ENCODE results near the gene OR5B12. TPM values are rescaled to one million over a fixed set of nuclear protein-coding genes. Genes with fewer than 3 reads are reported as not detected.

OR5B12 gene
- total and polyA plus RNA-seq, 12 donors, result not detected

DNA sequence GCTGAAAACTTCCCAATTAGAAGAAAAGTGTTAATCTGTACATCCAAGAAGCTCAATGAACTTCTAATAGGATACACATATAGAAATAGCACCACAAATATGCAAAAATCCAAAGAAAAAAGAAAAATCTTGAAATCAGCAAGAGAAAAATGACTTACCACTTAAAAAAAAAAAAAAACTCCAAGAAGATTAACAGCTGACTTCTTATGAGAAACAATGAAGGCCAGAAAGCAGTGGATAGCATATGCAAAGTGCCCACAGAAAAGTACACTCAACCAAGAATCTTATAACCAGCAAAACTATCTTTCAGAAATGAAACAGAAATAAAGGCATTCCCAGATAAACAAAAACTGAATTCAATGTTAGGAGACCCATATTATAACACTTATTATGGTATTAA lies 29.9 kb upstream of the OR5B12 start:
- ATAC-seq (no peak), DNase-seq (no peak)
- no peaks in the 10 kb centered on the region for H3K36me3 ChIP-seq
- no peak overlapping the region for H3K27ac ChIP-seq
- intact Hi-C loops (cut with DNase I), result no loop called here
- no peak overlapping the region for H3K4me3 ChIP-seq
- H3K4me1 ChIP-seq, result no peaks in the 10 kb centered on the region
- H3K27me3 ChIP-seq, result no peaks in the 10 kb centered on the region
- TF ChIP-seq, protein P1, sequence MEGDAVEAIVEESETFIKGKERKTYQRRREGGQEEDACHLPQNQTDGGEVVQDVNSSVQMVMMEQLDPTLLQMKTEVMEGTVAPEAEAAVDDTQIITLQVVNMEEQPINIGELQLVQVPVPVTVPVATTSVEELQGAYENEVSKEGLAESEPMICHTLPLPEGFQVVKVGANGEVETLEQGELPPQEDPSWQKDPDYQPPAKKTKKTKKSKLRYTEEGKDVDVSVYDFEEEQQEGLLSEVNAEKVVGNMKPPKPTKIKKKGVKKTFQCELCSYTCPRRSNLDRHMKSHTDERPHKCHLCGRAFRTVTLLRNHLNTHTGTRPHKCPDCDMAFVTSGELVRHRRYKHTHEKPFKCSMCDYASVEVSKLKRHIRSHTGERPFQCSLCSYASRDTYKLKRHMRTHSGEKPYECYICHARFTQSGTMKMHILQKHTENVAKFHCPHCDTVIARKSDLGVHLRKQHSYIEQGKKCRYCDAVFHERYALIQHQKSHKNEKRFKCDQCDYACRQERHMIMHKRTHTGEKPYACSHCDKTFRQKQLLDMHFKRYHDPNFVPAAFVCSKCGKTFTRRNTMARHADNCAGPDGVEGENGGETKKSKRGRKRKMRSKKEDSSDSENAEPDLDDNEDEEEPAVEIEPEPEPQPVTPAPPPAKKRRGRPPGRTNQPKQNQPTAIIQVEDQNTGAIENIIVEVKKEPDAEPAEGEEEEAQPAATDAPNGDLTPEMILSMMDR (IDR thresholded peaks at IDR 0.05), result no peak
- peaks cover 0 to 39% (median 22%) of the 10 kb centered on the region in 11 donors for H3K9me3 ChIP-seq

DNA sequence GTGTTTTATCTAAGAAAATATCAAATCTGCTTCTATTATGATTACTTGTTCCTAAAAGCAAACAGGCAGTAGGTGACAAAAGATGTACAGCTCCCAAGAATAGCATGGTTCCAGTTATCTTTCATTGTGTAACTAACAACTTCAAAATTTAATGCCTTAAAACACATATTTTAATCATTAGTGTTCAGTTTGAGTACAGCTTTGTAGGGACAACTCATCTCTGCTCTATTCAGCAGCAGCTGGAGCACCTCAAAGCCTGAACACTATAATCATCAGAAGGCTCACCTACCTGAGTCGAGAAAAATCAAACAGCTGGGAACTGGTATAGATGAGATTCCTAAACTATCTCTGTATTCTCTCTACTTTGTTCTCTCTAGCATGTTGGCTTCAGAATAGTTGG lies 24.3 kb upstream of the OR5B12 start:
- intact Hi-C loops (cut with DNase I), result no loop called here
- Histone ChIP-seq H3K9me3 (peaks cover 0 to 25% (median 11%) of the 10 kb centered on the region in 11 donors), H3K27ac (no peak overlapping the region), H3K4me1 (no peaks in the 10 kb centered on the region), H3K27me3 (peaks cover 0 to 6% (median 0%) of the 10 kb centered on the region in 7 donors), H3K4me3 (no peak overlapping the region), H3K36me3 (no peaks in the 10 kb centered on the region)
- TF ChIP-seq, protein P1 (IDR thresholded peaks at IDR 0.05), result no peak
- WGBS, 2 donors, result 73 to 79% methylated on average over 1 of the region's 1 CpG
- DNase-seq (no peak), ATAC-seq (no peak)

DNA sequence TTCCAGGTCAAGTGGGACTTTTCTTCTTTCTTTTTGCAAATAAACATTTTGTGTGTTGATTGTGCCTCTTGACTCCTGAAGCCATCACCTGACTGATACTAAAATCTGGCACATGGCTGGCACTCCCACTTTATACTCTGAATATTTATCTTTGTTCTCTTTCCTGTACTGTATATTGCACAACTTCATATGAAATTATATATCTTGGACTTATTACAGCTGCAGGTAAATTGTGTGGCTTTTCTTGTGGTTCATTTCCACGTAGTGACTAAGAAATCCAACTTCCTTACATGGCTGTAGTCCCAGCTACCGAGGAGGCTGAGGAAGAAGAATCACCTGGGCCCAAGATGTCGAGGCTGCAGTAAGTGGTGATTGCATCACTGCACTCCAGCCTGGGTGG lies 23.7 kb upstream of the OR5B12 start:
- Histone ChIP-seq H3K27ac (no peak overlapping the region), H3K4me3 (no peak overlapping the region), H3K9me3 (peaks cover 0 to 25% (median 12%) of the 10 kb centered on the region in 11 donors), H3K36me3 (no peaks in the 10 kb centered on the region), H3K4me1 (no peaks in the 10 kb centered on the region), H3K27me3 (peaks cover 0 to 6% (median 0%) of the 10 kb centered on the region in 7 donors)
- 51 to 58% methylated on average over 3 of the region's 3 CpGs for WGBS, 2 donors
- TF ChIP-seq, protein P1 (IDR thresholded peaks at IDR 0.05), result no peak
- ATAC-seq (no peak), DNase-seq (no peak)
- intact Hi-C loops (cut with DNase I), result no loop called here

DNA sequence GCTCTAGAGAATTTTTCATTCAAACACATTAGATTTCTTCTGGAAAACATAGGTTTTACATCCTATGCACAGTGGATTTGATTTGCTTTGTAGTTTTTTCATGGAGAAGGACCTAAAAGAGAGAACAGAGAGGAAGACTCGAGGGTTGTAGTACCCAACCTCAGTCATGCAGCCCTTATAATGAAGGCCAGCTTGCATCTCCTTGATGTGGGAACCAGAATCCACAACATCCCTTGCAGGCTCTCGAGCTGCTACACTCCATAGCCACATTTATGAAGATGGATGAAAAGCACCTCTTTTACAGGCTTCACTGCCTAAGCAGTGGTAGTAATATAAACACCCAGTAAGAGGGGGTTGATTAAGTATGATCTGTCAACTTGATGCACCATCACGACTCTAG lies 9.5 kb upstream of the OR5B12 start:
- WGBS, 2 donors, result 55 to 59% methylated on average over 3 of the region's 3 CpGs
- Histone ChIP-seq H3K27me3 (no peaks in the 10 kb centered on the region), H3K9me3 (peaks cover 0 to 34% (median 3%) of the 10 kb centered on the region in 11 donors), H3K4me1 (no peaks in the 10 kb centered on the region), H3K4me3 (no peak overlapping the region), H3K36me3 (no peaks in the 10 kb centered on the region), H3K27ac (no peak overlapping the region)
- DNase-seq (no peak), ATAC-seq (no peak)
- TF ChIP-seq, protein P1 (IDR thresholded peaks at IDR 0.05), result no peak
- intact Hi-C loops (cut with DNase I), result loop anchor here in 1 of 10 donors (10.0 kb wide), 1 partner anchor 57 kb away; no protein-coding TSS in a partner anchor
